NCI-H187 treated with DMSO at 0.1 percent for 48 hours (cell line): Measurements from ENCODE around the gene EIF5AL1.

Source experiments
- DNase-seq: peaks from one replicate; lab custom pipeline; 2025; lab: John Stamatoyannopoulos, UW

Gene EIF5AL1

GRCh38 chr10:79559726-79560125 is 47.4 kb downstream of the EIF5AL1 start:
- DNase-seq, result no peak

- DNase-seq, result no peak
Measured at GRCh38 chr10:79560160-79560709, 47.9 kb downstream of the EIF5AL1 start, which contains the start of gene SFTPA2. Gene SFTPA2, minus strand, starts transcription at chr10:79560407. Its CDS starts 924 bp downstream, at chr10:79559483.

DNA sequence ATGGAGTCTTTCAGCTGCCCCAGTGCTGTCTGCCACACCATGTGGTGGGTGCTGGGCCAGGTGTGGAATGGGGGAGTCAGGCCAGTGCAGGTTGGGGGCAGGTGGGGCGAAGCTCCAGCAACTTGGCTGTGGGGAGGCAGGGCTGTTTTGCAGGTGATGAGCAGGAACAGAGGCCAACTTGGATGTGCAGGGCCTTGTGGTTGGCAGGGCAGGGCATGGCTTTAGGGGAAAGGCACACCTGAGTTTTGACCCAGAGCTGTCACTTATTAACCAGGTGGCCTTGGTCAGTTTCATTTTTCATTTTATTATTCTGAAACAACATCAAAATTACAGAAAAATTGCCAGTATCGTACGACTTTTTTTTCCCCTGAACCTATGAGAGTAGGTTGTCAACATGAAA is 48.9 kb downstream of the EIF5AL1 start:
- DNase-seq, result no peak

GRCh38 chr10:79562135-79562756 is 49.9 kb downstream of the EIF5AL1 start:
- DNase-seq, result no peak

DNA sequence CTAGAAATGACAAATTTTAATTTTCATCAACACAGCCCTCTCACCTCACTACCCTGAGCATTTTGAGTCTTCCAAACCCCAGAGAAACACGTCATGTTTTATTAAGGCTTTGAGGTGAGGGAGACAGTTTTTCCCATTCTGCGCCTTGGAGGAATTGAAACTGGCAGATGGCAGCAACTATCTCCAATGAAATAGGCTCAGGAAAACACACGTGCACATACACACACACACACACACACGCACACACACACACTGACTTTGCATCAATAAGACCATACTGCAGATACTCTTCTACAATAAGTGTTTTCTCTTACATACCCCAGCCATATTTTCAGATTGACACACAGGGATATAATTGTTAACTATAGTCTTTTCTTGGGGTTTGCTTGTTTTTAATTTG is 51.1 kb downstream of the EIF5AL1 start:
- DNase-seq, result no peak
